HCEC 1CT (cell line): ENCODE data around the gene TFAP2D.

Source experiments
- DNase-seq: peaks from one replicate; pipeline ENCODE4 v3.0.0-alpha.2; 2017

TFAP2D gene

GRCh38 chr6:50819904-50820868, 106.9 kb downstream of the TFAP2D start:
- DNase-seq, result no peak

- no peak for DNase-seq
Measured at GRCh38 chr6:50820869-50821264, 107.5 kb downstream of the TFAP2D start.

- no peak for DNase-seq
Measured at GRCh38 chr6:50821441-50822077, 108.2 kb downstream of the TFAP2D start.

- no peak for DNase-seq
Measured at GRCh38 chr6:50822078-50822476, 108.8 kb downstream of the TFAP2D start.
